Thyroid gland (tissue), 4 donors: Measurements from ENCODE around the gene ATP6V0E2. TPM values are rescaled to one million over a fixed set of nuclear protein-coding genes. Genes with fewer than 3 reads are reported as not detected.
A peak's percentile ranks its signal among the peaks of the same experiment; 100 is the strongest.

Experiments used
- DNase-seq, 2 donors: peaks; one replicate each; pipeline ENCODE4 v3.0.0-alpha.2; 2019
- H3K27ac ChIP-seq, 3 donors: fragments of 200-600 bp; sonication (generic); 1 replicate in 2 of 3; 2 replicates in 1 of 3; pipeline ENCODE4 v1.5.1; 2016 to 2019; ENCODE audit warnings: mild to moderate bottlenecking in 1 of 3, moderate library complexity in 1 of 3
- H3K27me3 ChIP-seq: fragments of 200-600 bp; sonication (generic); one replicate; pipeline ENCODE4 v1.5.1; 2019
- H3K36me3 ChIP-seq, 2 donors: fragments of 200-600 bp; sonication (generic); one replicate each; pipeline ENCODE4 v1.5.1; 2016 to 2019
- H3K4me1 ChIP-seq, 2 donors: fragments of 200-600 bp; sonication (generic); one replicate each; pipeline ENCODE4 v1.5.1; 2017 to 2019
- H3K4me3 ChIP-seq, 3 donors: fragments of 200-600 bp; sonication (generic); replicated peaks in 1 of 3; 1 replicate in 2 of 3; 2 replicates in 1 of 3; pipeline ENCODE4 v1.5.1; 2016; ENCODE audit warnings: mild to moderate bottlenecking in 1 of 3
- H3K9me3 ChIP-seq: fragments of 200-600 bp; sonication (generic); one replicate; pipeline ENCODE4 v1.5.1; 2017
- POLR2A ChIP-seq, 2 donors: fragments of 450-650 bp; IDR thresholded peaks; one replicate each; pipeline ENCODE4 v1.6.1; 2017; ENCODE audit warnings: antibody characterized with exemption in 2 of 2, mild to moderate bottlenecking in 2 of 2, moderate library complexity in 1 of 2
- WGBS, 2 donors: methylation state at CpG; one replicate each; pipeline ENCODE4 v1.1.5; 2017; 5-methylcytosine and 5-hydroxymethylcytosine counted together
- intact Hi-C: fragments of 100-400 bp; cut with DNase I; formaldehyde crosslinking; loops from one replicate; pipeline ENCODE4 v1.15.1; 2023
- total RNA-seq, 4 donors: library from RNA; depleted of rRNA; stranded (reverse); fragments of >200 nt; gene quantifications; one replicate each; pipeline ENCODE4 v1.2.3, GENCODE V29; 2016
- TF ChIP-seq, protein P1 (sequence below), 6 experiments: fragments of 200-600 bp in 3 of 6; fragments of 450-650 bp in 3 of 6; sonication (generic) in 3 of 6; IDR thresholded peaks; one replicate each; pipeline ENCODE4 v1.5.1; 2016 to 2019; ENCODE audit warnings: antibody characterized with exemption in 6 of 6, mild to moderate bottlenecking in 2 of 6, inconsistent platforms in 1 of 6, moderate library complexity in 1 of 6

ATP6V0E2 gene
- total RNA-seq, 4 donors from 2014 or later: 43.1 to 113 (median 78.9) TPM

DNA sequence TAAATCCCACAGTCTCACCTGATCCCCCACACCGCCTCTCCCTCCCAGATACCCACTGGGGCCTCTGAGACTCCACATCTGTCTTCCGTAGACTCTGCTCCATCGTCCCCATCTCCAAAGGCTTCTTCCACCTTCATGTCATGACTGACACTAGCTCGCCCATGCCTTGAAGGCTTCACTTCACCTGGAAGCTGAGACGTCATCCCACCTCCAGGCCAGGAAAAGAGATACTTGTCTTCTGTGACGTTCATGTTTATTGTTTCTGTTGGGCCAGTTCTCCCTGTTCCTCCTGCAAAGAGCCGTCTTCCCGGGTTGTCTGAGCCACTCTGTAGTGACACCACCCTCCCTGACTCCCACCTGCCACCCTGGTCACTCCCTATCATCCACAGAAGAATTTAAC, 39.2 kb upstream of the ATP6V0E2 start:
- WGBS, 2 donors: 86 to 92% methylated on average over 8 of the region's 8 CpGs
- H3K27me3 ChIP-seq: no peaks in the 10 kb centered on the region
- intact Hi-C loops: no loop called here
- no peak overlapping the region for H3K27ac ChIP-seq
- H3K4me3 ChIP-seq: no peak overlapping the region
- H3K4me1 ChIP-seq: peaks cover 4 to 9% of the 10 kb centered on the region in 2 donors
- no peaks in the 10 kb centered on the region for H3K9me3 ChIP-seq
- no peak for TF ChIP-seq POLR2A (IDR thresholded peaks at IDR 0.05)
- TF ChIP-seq, protein P1, sequence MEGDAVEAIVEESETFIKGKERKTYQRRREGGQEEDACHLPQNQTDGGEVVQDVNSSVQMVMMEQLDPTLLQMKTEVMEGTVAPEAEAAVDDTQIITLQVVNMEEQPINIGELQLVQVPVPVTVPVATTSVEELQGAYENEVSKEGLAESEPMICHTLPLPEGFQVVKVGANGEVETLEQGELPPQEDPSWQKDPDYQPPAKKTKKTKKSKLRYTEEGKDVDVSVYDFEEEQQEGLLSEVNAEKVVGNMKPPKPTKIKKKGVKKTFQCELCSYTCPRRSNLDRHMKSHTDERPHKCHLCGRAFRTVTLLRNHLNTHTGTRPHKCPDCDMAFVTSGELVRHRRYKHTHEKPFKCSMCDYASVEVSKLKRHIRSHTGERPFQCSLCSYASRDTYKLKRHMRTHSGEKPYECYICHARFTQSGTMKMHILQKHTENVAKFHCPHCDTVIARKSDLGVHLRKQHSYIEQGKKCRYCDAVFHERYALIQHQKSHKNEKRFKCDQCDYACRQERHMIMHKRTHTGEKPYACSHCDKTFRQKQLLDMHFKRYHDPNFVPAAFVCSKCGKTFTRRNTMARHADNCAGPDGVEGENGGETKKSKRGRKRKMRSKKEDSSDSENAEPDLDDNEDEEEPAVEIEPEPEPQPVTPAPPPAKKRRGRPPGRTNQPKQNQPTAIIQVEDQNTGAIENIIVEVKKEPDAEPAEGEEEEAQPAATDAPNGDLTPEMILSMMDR (IDR thresholded peaks at IDR 0.05): no peak
- no peak for DNase-seq
- no peaks in the 10 kb centered on the region for H3K36me3 ChIP-seq

DNA sequence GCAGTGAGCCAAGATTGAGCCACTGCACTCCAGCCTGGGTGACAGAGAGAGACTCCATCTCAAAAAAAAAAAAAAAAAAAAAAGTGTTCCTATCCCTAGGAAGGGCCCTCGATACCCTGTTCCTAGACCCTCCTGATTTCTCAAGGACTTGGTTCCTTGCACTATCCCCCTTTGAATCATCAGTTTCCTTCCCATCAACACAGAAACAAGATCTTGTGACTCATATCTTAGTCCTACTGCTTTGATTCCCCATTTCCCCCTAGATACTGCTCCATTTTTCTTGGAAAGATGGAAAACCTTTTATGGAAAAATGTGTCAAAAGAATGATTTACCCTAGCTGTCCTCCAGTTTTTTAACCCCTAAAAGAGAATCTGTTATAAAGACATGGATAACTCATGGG, 37.3 kb upstream of the ATP6V0E2 start:
- Histone ChIP-seq H3K9me3 (no peaks in the 10 kb centered on the region), H3K27me3 (no peaks in the 10 kb centered on the region), H3K36me3 (no peaks in the 10 kb centered on the region), H3K4me1 (peaks cover 7 to 10% of the 10 kb centered on the region in 2 donors), H3K4me3 (no peak overlapping the region), H3K27ac (no peak overlapping the region)
- TF ChIP-seq, protein P1 (IDR thresholded peaks at IDR 0.05): no peak
- no peak for TF ChIP-seq POLR2A (IDR thresholded peaks at IDR 0.05)
- 47 to 87% methylated on average over 1 of the region's 1 CpG for WGBS, 2 donors
- DNase-seq: no peak
- intact Hi-C loops: loop anchor here (5.0 kb wide), 1 partner anchor 64 kb away; the partner anchor contains the start of gene ZNF467

DNA sequence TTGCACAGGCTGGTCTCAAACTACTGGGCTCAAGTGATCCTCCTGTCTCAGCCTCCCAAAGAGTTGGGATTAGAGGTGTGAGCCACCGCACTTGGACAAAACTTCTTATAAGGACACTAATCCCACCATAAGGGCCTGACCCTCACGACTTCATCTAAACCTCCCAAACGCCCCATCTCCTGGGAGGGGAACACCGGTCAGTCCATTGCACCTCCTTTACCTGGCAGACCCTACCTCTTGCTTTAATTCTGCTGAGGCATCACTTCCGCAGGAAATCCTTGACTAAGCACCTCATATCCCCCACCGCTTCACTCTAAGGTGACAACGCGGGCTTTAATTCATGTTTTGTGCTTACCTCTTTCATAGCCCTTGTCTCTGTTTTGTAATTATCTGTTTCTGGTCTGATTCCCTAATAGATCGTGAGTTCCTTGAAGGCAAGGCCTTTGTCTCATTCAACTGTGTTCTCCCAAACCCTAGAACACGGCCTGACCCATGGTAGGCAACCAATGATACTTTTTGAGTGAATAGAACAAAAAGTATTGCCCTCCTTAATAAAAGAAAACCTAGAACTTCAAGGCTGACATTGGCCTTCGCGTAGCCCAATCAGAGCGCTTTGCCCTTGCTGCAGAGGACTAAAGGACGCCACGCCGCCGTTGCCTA, 36.1 kb upstream of the ATP6V0E2 start:
- H3K36me3 ChIP-seq: no peaks in the 10 kb centered on the region
- intact Hi-C loops: loop anchor here (5.0 kb wide), 1 partner anchor 65 kb away; the partner anchor contains the start of gene ZNF467

DNA sequence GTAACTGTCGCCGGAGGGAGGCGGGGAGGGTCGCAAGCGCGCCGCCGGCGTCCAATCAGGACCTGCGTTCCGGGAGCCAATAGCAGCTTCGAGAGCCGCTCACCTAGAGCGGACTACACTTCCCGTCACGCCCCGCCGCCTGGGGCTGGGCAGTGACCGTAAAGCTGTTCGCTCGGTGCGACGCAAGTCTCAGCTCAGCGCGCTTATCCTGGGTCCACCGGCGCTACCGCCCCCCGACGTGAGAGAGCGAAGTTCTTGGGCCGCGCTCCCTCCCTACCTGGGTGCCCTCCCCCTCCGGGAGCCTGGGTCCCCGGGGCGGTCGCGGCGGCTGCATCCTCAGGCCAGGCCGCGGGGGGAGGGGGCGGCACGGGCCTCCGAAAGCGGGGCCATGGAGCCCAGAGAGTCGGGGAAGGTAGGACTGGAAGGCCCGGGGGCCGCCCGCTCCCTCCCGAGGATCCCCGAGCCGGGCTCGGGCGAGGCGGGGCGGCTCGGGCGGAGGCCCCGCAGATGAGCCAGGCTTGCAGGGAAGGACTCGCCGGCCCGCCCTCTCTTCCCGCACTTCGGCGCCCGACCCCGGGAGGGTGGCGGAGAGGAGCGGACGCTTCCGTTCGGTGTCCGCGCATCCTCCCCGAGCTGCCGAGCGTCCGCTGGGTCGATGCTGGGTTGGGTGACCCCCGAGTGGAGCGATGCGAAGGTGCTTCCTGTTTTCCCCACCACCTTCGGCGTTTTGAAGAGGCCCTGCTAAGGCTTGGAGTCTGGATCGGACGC, 35.4 kb upstream of the ATP6V0E2 start, which contains the start of gene ZNF862:
TSS of gene ZNF862 (plus strand) at position 152 of the 768 bp plus-strand sequence. CDS start at position 389, 237 bp downstream.
- peak within 1 kb of the TSS; percentile 84 to 91 (median 90) for H3K27ac ChIP-seq
- H3K27me3 ChIP-seq: no peaks in the 10 kb centered on the region
- WGBS, 2 donors: 0% methylated on average over 7 to 21 of the region's 86 CpGs
- H3K36me3 ChIP-seq: no peaks in the 10 kb centered on the region
- H3K4me1 ChIP-seq: peaks cover 7 to 10% of the 10 kb centered on the region in 2 donors
- peak; percentile 99 for DNase-seq
- H3K4me3 ChIP-seq: peak within 1 kb of the TSS; percentile 47 to 98 (median 95)
- TF ChIP-seq, protein P1 (IDR thresholded peaks at IDR 0.05): peak in 2 of 6 experiments; percentile 11 to 14
- TF ChIP-seq POLR2A (IDR thresholded peaks at IDR 0.05): peak; percentile 43 to 87
- intact Hi-C loops: loop anchor here (5.0 kb wide), 1 partner anchor 66 kb away; the partner anchor contains the start of gene ZNF467
- no peaks in the 10 kb centered on the region for H3K9me3 ChIP-seq

More for the DNA sequence above, 36.1 kb upstream of the ATP6V0E2 start:
- Histone ChIP-seq H3K4me3 (no peak overlapping the region), H3K27ac (peak overlapping the region in 2 of 3 donors; percentile 19 to 33), H3K27me3 (no peaks in the 10 kb centered on the region), H3K4me1 (peaks cover 7 to 10% of the 10 kb centered on the region in 2 donors), H3K9me3 (no peaks in the 10 kb centered on the region)
- DNase-seq: no peak
- WGBS, 2 donors: 27 to 33% methylated on average over 17 of the region's 17 CpGs
- TF ChIP-seq, protein P1 (IDR thresholded peaks at IDR 0.05): no peak
